Stimulated activated CD8-positive, alpha-beta memory T cell treated with anti-CD3 and anti-CD28 coated beads, Interleukin-7, amount 100 ng/mL, for 24 hours (primary cell): ENCODE data around the gene RERE.
"Not testable (repeated sequence)": the region's sequence is repeated elsewhere in the genome, so short reads cannot be mapped to it uniquely, and the experiment has no call there.

Source experiments
- DNase-seq: peaks from one replicate; pipeline ENCODE4 v3.0.0-alpha.2; 2020; ENCODE audit warnings: low read depth

RERE gene

DNA sequence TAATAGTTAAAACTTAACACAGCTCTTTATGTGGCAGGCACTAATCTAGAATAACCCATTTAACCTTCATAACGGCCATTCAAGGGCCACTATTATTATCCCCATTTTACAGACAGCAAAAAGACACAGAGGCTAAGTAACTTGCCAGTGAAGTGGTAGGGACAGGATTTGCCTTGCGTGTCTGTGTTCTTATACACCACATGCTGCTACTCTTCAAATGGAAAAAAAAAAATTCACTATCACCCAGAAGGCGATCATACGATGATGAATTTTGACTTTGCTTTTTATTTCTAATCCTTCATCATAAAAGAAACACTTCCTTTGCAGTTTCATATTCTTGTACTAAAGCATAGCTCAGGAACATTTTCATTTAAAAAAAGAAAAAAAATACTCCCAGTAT, 65.5 kb downstream of the RERE start:
- no peak for DNase-seq

- DNase-seq, result no peak
Measured at GRCh38 chr1:8747879-8748825, 69.3 kb downstream of the RERE start.

- DNase-seq, result no peak
Measured at GRCh38 chr1:8746554-8746953, 70.9 kb downstream of the RERE start.

DNA sequence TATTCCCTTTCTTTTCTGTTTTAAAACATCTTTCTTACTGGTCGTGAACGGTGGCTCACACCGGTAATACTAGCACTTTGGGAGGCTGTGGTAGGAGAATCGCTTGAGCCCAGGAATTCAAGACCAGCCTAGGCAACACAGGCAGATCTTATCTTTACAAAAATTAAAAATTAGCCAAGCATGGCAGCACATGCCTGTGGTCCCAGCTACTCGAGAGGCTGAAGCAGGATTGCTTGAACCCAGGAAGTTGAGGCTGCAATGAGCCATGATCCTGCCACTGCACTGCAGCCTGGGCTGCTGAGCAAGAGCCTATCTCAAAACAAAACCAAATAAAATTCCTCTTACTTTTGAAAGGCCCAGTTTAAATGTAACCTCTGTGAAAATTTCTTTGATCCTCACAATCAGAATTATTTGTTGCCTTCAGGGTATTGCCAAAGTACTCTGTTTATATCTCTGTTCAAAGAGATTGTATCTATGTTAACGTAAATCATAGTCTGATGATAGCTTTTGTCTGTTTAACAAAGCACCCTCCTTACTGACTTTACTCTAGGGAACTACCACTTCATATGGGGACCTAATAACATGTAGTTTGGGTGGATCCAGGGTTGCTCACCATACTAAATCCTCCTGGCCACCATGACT, 71.6 kb downstream of the RERE start:
- no peak for DNase-seq

- DNase-seq, result no peak
Measured at GRCh38 chr1:8745346-8745745, 72.1 kb downstream of the RERE start.

DNA sequence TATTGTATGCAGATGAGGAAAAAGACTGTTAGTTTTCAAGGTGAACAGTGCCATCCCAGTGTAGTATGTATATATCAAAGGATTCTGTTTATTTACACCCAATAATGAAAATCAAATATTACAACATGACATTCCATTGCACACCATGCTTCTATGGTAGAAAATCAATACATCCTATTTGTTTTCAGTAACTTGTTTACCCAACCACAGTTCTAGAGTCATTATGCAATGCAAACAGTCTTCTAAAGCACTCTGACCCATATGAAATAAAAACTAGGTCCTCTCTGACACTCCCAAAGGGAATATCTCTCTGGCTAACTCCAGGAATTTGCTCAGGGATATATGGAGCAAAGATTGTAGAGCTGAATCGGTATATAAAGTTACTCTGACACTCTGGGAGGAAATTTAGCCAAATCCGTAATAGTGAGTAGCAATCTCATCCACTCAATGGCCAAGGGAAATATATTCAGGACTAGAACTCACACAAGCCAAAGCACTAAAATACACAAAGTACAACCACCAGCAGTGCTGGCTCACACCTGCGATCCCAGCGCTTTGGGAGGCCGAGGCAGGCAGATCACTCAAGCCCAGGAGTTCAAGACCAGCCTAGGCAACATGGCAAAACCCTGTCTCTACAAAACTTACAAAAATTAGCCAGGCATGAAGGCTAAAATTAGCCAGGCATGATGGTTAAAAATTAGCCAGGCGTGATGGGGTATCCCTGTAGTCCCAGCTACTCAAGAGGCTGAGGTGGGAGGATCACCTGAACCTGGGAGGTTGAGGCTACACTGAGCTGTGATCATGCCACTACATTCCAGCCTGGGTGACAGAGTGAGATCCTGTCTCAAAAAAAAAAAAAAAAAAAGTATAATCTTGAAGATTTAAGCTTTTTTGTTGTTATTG, 75.2 kb downstream of the RERE start:
- DNase-seq, result no peak

DNA sequence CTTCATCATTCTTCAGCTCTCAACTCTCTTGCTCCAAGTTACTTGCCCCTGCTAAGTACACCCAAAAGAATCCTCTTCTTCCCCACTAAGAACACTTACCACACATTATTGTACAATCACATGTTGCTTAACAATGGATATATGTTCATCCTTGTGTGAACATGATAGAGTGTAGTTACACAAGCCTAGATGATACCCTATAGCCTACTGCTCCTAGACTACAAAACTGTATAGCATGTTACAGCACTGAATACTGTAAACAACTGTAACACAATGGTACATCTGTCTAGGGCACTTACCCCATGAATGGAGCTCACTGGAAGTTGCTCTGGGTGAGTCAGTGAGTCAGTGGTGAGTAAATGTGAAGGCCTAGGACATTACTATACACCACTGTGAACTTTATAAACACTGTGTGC, 77.4 kb downstream of the RERE start:
- DNase-seq, result no peak

GRCh38 chr1:8739377-8739776, 78.1 kb downstream of the RERE start:
- no peak for DNase-seq

- no peak for DNase-seq
Measured at GRCh38 chr1:8736927-8737326, 80.5 kb downstream of the RERE start.

GRCh38 chr1:8733484-8733883, 84.0 kb downstream of the RERE start:
- DNase-seq, result no peak

DNA sequence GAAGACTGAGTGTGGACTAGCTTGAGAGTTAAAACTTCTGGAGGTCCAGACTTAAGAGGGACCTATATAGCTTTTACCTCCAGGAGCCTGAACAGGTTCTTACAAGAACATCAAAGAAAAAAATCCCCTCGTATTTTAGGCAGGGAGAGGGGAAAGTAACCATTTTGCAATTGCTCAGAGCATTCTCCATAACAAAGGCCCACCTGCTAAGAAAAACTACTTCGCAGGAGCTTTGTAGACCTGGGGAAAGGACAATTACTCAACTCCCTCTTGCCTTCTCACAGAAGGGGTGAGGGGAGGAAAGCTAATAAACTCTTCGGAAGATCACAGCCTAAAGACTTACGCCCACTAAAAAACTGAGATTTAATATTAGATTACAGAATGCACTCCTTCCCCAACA, 86.3 kb downstream of the RERE start:
- no peak for DNase-seq

GRCh38 chr1:8728464-8728863, 89.0 kb downstream of the RERE start:
- DNase-seq, result no peak

- DNase-seq, result no peak
Measured at GRCh38 chr1:8727809-8728213, 89.6 kb downstream of the RERE start.

DNA sequence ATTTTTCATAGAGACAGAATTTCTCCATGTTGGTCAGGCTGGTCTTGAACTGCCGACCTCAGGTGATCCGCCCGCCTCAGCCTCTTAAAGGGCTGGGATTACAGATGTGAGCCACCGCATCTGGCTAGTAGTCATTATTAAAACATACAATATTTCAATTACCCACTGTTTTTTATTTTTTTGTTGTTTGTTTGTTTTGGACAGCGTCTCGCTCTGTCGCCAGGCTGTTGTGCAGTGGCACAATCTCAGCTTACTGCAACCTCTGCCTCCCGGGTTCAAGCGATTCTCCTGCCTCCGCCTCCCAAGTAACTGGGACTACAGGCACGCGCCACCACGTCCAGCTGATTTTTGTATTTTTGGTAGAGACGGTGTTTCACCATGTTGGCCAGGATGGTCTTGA, 90.1 kb downstream of the RERE start:
- not testable (repeated sequence) for DNase-seq

DNA sequence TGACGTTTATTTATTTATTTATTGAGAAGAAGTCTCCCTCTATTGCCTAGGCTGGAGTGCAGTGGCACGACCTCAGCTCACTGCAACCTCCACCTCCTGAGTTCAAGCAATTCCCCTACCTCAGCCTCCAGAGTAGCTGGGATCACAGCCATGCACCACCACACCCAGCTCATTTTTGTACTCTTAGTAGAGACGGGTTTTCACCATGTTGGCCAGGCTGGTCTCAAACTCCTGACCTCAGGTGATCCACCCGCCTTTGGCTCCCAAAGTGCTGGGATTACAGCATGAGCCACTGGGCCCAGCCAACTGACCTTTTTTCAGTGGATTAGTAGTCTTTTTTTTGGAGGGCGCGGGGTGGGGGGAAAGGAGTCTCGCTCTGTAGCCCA, 90.6 kb downstream of the RERE start:
- DNase-seq, result not testable (repeated sequence)

DNA sequence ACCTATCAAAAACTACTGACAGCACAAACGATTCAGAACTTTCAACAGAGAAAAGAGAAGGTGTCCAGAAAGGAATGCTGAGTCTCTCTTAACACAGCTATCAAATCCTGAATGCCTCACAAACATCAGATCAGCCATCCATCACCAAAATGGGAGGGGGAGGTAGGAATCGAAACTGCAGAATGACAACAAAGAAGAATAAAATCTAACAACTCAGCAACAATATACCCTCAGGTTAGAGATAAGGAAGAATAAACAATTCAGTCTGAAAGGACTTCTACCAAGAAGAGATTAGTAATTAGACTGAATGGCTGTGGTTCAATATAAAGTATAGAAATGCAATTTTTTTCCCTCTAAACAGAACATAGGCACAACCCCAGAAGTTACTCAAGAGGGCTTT, 94.4 kb downstream of the RERE start:
- DNase-seq, result no peak

GRCh38 chr1:8722366-8722765, 95.1 kb downstream of the RERE start:
- no peak for DNase-seq

- no peak for DNase-seq
Measured at GRCh38 chr1:8721679-8722324, 95.6 kb downstream of the RERE start.

GRCh38 chr1:8720347-8720746, 97.1 kb downstream of the RERE start:
- DNase-seq, result no peak

DNA sequence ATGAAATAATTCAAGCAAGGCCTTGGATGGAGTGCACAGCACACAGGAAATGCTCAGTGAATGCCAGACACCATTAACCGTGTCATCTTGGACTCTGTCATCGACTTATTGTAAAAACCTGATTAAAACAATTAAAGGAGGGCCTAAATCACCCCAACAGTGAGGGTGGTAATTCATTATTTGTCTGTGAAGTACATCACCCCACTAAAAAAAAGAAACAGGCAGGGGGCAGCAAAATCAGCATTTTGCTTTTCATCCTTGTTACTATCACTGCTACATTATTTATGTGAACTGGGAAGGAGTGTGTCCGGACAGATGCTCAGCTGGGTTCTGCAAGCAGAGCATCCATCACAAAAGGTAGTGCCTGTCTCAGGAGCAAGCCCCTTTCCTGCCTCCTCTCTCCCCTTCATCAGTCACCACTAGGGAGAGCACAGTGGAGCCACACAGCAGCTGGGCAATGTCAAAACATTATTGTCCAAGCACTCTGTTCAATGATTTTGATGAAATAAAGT, 98.5 kb downstream of the RERE start:
- DNase-seq, result no peak

DNA sequence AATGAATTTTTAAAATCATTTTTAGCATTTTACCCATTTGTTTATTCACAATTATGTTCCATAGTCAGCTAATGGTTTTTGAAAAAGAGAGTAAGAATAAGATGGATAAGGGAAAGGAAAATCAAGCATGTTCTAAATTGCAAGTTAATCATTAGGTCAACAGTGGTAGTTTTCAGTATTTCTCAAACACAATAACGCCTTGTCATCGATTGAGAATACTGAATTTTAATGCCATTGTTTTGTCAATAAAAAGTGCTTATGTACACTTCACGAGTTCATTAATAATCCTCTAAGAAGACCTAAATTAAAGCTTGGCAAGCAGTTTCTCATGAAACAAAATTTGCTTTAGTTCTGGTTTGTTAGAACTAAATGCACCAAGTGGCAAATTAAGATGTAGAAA, 100.3 kb downstream of the RERE start:
- DNase-seq, result no peak

GRCh38 chr1:8716238-8716637, 101.2 kb downstream of the RERE start:
- no peak for DNase-seq
